ENCODE data around the gene FPR3.

GRCh38 chr19:51788029-51788428 lies 6.9 kb upstream of the FPR3 start:
- TF ChIP-seq, protein P1, sequence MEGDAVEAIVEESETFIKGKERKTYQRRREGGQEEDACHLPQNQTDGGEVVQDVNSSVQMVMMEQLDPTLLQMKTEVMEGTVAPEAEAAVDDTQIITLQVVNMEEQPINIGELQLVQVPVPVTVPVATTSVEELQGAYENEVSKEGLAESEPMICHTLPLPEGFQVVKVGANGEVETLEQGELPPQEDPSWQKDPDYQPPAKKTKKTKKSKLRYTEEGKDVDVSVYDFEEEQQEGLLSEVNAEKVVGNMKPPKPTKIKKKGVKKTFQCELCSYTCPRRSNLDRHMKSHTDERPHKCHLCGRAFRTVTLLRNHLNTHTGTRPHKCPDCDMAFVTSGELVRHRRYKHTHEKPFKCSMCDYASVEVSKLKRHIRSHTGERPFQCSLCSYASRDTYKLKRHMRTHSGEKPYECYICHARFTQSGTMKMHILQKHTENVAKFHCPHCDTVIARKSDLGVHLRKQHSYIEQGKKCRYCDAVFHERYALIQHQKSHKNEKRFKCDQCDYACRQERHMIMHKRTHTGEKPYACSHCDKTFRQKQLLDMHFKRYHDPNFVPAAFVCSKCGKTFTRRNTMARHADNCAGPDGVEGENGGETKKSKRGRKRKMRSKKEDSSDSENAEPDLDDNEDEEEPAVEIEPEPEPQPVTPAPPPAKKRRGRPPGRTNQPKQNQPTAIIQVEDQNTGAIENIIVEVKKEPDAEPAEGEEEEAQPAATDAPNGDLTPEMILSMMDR (IDR thresholded peaks at IDR 0.05): no peak
- TF ChIP-seq POLR2A (IDR thresholded peaks at IDR 0.05): no peak
- no peak for TF ChIP-seq POLR2AphosphoS5 (IDR thresholded peaks at IDR 0.05)
- no peak for TF ChIP-seq EP300 (IDR thresholded peaks at IDR 0.05)
